Measurements from ENCODE around the gene LEP. TPM values are rescaled to one million over a fixed set of nuclear protein-coding genes. Genes with fewer than 3 reads are reported as not detected.

The LEP gene
- total and polyA plus RNA-seq, 2 of the 8 experiments (the other 6 are each of a cell fraction or from before 2014, with no cell fraction given): not detected

DNA sequence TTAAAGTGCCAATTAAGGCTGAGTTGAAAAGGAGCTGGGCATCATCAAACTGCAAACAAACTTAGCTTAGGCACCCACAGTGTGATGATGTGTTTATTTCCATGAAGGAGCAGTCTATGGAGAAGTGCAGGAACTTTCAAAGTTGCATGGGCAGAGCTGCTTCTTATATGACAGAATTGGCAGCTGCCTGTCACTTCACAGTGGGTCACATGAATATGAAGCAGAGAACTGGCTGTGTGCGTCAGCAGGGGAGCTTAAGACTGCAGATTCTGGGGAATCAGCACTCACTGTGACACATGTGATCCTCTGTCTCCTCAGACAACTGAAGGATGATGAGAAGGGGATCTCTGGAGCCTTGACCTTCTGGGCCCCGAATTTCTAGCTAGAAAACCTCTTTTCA, 66.0 kb downstream of the LEP start (continued):
- TF ChIP-seq JUN (IDR thresholded peaks at IDR 0.05; ENCODE audit: low read depth, low read length): no peak
- no peak for TF ChIP-seq SAP30 (IDR thresholded peaks at IDR 0.05; ENCODE audit: insufficient read depth, insufficient replicate concordance, low read length)
- no peak for TF ChIP-seq POU5F1 (IDR thresholded peaks at IDR 0.05; ENCODE audit: low read depth, low read length)
- no peak for TF ChIP-seq SIX5 (IDR thresholded peaks at IDR 0.05; ENCODE audit: low read depth, low read length)
- no peak for TF ChIP-seq POLR2AphosphoS5 (IDR thresholded peaks at IDR 0.05; ENCODE audit: low read depth, low read length)

Small RNA genes within 50 kb of the gene (microRNA-seq; reads per million reads assigned to microRNA genes)
- 0 reads per million in 2 experiments for gene MIR129-1 (ENCODE audit: borderline microRNAs expressed in 2 of 2, borderline number of aligned reads in 2 of 2, borderline replicate concordance in 1 of 2)

Small RNA genes within 50 kb of the gene (small RNA-seq; reads per million reads assigned to genes)
- 0.86 reads per million for gene MIR129-1 (ENCODE audit: insufficient read depth)

Other genes starting within 250 kb of the LEP start
- gene LRRC4, start 209.8 kb upstream of the LEP start, total RNA-seq (2021; fragmentation: NEBNext Ultra II Directional; extraction: Animal tissue kit (Norgen Biotek cat#: 25700)): 13.4 and 15.1 TPM in 2 replicates
- 15.4 and 16.4 TPM in 2 replicates for gene LRRC4, start 209.8 kb upstream of the LEP start, polyA plus RNA-seq (2011; rRNA removed)
- 65.3 and 68.0 TPM in 2 replicates for gene RBM28, start 102.6 kb downstream of the LEP start, total RNA-seq (2021; fragmentation: NEBNext Ultra II Directional; extraction: Animal tissue kit (Norgen Biotek cat#: 25700))
- gene RBM28, start 102.6 kb downstream of the LEP start, polyA plus RNA-seq (2011; rRNA removed): 9.6 and 12.8 TPM in 2 replicates
- gene PRRT4, start 120.4 kb downstream of the LEP start, total RNA-seq (2021; fragmentation: NEBNext Ultra II Directional; extraction: Animal tissue kit (Norgen Biotek cat#: 25700)): 0.34 and 0.69 TPM in 2 replicates
- 1.0 and 2.4 TPM in 2 replicates for gene PRRT4, start 120.4 kb downstream of the LEP start, polyA plus RNA-seq (2011; rRNA removed)
- gene IMPDH1, start 168.7 kb downstream of the LEP start, total RNA-seq (2021; fragmentation: NEBNext Ultra II Directional; extraction: Animal tissue kit (Norgen Biotek cat#: 25700)): 44.0 and 45.8 TPM in 2 replicates
- 45.8 and 65.7 TPM in 2 replicates for gene IMPDH1, start 168.7 kb downstream of the LEP start, polyA plus RNA-seq (2011; rRNA removed)
- 33.9 and 35.6 TPM in 2 replicates for gene HILPDA, start 214.6 kb downstream of the LEP start, total RNA-seq (2021; fragmentation: NEBNext Ultra II Directional; extraction: Animal tissue kit (Norgen Biotek cat#: 25700))
- 59.5 and 80.0 TPM in 2 replicates for gene HILPDA, start 214.6 kb downstream of the LEP start, polyA plus RNA-seq (2011; rRNA removed)
- 42.6 and 43.5 TPM in 2 replicates for gene METTL2B, start 235.5 kb downstream of the LEP start, total RNA-seq (2021; fragmentation: NEBNext Ultra II Directional; extraction: Animal tissue kit (Norgen Biotek cat#: 25700))
- gene METTL2B, start 235.5 kb downstream of the LEP start, polyA plus RNA-seq (2011; rRNA removed): 13.1 and 14.6 TPM in 2 replicates